PC-3 (cell line): ENCODE measurements around the gene TROAP.

ENCODE experiments used
- CTCF ChIP-seq: fragments of 300-600 bp; sonication (generic); conservative IDR thresholded peaks from 2 replicates; pipeline ENCODE4 v1.5.1; 2017; ENCODE audit warnings: antibody characterized with exemption, low read depth, mild to moderate bottlenecking, low read length
- EZH2 ChIP-seq: fragments of 300-600 bp; sonication (generic); IDR thresholded peaks from one replicate; pipeline ENCODE4 v1.6.1; 2017; ENCODE audit warnings: antibody characterized with exemption, mild to moderate bottlenecking, low read length; ENCODE audit not compliant: unreplicated experiment

GRCh38 chr12:49342914-49343731, 20.1 kb downstream of the TROAP start:
- TF ChIP-seq CTCF, result no peak
- no peak for TF ChIP-seq EZH2
